Measurements from ENCODE around the gene SIT1. TPM values are rescaled to one million over a fixed set of nuclear protein-coding genes. Genes with fewer than 3 reads are reported as not detected.

Gene SIT1
- total RNA-seq, 2 donors from 2014 or later = 0.24 to 0.56 TPM

DNA sequence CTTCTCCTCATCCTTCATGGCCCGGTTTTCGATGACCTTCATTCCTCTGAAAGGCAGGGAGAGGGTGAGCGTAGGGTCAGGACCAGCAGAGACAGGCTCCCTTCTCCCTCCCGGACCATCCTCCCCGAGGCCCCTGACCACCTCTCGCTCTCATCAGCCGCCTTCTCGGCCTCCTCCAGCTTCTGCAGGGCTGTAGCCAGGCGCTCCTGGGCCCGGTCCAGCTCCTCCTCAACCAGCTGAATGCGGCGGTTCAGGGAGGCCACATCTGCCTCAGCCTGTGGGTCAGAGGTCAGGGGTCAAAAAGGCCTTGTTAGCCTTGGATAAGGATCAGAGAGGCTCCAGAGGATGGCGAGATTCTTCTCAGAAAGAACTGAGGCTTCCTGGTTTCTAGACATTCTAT, 34.8 kb upstream of the SIT1 start:
- intact Hi-C loops (cut with DNase I) = no loop called here
- DNase-seq (ENCODE audit: low spot score) = peak; percentile 70

DNA sequence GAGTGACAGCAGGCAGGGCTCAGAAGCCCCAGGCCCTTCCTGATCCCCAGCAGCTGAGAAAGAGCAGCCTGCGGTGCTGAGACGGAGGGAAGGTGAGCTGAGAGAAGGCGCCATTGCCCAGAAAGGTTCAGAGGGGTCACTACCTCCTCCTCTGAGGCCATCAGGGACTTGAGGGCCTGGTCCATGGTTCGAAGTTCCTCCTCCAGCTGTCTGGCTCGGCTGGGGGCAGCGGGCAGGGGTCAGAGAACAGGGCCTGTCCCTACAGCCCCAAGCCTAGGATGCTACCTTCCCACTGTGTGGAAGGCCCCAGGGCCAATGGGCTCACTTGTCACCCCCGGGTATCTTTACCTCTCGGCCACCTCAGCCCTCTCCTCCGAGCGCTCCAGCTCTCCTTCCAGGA, 34.2 kb upstream of the SIT1 start:
- intact Hi-C loops (cut with DNase I) = no loop called here
- DNase-seq (ENCODE audit: low spot score) = peak; percentile 53

DNA sequence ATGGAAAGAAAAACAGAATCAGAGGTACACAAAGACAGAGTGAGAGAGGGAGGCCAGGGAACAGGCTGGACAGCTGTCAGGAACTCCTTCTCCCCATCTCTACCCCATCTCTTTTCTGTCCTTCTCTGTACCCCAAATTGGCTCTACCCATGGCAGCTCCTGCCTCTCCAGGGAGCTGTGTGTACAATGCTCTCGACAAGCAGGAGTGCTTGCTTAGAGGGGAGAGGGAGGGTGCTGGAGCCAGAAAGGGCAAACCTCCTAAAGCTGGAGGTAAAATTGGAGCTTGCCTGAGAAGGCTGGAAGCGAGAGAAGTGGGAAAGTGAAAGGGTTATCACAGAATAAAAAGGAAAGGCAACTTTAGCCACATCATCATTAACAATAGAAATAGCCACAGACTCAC, 32.6 kb upstream of the SIT1 start:
- intact Hi-C loops (cut with DNase I) = no loop called here

DNA sequence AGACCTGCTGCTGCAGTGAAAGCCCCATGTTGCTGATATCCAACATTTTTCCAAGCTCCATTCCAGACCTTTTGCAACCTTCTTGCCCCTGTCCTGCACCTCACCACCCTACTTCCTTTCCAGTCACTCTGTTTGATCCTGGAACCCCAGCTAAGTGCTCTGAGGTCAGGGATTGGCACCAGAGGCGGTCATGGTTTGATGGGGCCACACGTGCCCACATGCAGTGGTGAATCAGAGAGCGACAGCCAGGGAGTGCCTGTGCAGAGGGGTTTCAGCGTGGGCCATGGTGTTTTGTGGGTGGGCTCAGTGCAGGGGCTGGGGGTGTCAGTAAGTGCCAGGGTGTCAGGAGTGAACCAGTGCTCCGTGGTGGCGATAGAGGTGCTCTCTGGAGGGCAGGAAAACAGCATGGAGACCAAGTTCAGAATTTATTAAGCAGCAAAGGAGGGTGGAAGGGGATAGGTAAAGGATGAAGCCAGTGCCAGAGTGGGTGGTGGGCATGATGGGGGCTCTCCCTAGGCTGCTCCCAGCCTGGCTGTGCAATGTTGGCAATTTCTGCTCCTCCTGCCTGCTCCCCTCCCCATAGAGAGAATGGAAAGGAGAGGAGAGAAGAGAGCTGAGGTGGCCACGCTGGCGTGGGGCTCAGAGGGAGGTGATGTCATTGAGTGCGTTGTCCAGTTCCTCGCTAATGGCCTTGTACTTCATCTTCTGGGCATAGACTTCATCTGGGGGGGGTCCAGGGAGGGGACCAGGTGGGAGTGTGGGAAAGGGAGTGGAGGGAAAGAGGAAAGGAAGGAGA, 32.0 kb upstream of the SIT1 start:
- DNase-seq (ENCODE audit: low spot score) = peak; percentile 62
- intact Hi-C loops (cut with DNase I) = no loop called here

More for the DNA sequence above, 32.6 kb upstream of the SIT1 start:
- no peak for DNase-seq (ENCODE audit: low spot score)

DNA sequence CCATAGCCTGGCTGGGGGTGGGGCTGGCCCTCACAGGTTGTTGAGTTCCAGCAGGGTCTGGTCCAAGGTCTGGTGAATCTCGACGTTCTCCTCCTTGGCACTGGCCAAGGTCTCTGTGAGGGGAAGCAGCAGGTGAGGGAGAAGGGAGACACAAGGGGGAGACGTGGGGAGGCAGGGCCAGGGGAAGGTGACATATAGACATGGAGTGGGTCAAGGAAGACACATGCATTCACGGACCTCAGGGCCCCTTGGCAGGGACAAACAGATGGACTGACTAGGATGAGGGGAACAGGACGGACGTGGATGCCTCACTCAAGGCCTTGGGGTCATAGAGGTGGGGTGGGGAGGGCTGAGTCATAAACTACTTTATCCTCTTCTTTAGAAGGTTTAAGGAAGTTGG, 31.3 kb upstream of the SIT1 start:
- DNase-seq (ENCODE audit: low spot score) = peak; percentile 77
- intact Hi-C loops (cut with DNase I) = no loop called here

DNA sequence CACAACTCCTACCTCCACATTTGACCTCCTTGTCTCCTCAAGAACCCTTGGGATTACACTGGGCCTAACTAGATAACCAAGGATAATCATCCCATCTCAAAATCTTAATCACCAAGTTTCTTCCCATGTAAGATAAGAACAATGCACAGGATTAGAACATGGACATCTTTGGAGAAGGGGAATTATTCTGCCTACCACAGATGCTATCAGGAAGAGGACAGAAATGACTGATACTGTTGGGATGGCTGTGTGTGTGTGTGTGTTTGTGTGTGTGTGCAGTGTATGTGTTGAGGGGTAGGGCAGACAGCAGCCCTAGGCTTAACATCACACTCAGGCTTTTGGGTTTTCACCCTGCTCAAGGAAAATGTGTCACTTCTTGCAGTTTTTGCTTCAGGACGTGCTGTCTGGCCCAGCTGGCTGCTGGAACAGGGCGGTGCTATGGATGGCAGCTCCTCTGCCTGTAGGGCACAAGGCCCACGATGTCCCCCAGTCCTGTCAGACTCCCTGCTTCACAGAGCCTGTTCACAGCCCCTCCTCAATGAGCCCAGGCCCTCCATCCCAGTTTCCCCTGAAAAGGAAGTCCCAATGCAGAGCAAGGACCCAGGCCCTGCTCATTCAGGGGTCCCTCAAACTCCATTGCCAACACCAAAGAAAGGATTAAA, 30.7 kb upstream of the SIT1 start:
- intact Hi-C loops (cut with DNase I) = no loop called here
- DNase-seq (ENCODE audit: low spot score) = peak; percentile 76

DNA sequence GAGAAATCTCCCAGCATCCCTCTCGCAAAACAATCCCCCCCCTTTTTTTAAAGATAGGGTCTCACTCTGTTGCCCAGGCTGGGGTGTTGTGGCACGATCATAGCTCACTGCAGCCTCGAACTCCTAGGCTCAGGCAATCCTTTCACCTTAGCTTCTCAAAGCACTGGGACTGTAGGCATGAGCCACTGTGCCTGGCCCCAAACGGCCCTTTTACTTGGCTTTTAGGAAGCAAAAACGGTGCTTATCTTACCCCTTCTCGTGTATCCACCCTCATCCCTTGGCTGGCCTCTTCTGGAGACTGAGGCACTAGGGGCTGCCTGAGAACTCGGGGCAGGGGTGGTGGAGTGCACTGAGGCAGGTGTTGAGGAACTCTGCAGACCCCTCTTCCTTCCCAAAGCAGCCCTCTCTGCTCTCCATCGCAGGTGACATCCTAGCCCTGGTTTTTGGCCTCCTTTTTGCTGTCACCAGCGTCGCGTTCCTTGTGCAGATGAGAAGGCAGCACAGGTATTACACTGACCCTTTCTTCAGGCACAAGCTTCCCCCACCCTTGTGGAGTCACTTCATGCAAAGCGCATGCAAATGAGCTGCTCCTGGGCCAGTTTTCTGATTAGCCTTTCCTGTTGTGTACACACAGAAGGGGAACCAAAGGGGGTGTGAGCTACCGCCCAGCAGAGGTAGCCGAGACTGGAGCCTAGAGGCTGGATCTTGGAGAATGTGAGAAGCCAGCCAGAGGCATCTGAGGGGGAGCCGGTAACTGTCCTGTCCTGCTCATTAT, 29.8 kb upstream of the SIT1 start:
- intact Hi-C loops (cut with DNase I) = no loop called here
- peak; percentile 59 for DNase-seq (ENCODE audit: low spot score)

DNA sequence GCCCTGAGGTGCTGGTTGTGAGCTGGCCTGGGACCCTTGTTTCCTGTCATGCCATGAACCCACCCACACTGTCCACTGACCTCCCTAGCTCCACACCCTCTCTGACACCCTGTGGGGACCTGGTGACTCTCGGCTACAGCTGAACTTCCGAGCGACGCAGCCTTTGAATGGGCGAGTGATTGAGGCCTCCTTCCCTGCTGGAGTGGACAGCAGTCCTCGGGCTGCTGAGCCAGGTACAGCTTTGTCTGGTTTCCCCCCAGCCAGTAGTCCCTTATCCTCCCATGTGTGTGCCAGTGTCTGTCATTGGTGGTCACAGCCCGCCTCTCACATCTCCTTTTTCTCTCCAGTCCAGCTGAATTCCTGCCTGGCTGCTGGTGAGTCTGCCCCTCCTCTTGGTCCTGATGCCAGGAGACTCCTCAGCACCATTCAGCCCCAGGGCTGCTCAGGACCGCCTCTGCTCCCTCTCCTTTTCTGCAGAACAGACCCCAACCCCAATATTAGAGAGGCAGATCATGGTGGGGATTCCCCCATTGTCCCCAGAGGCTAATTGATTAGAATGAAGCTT, 29.1 kb upstream of the SIT1 start:
- intact Hi-C loops (cut with DNase I) = no loop called here
- DNase-seq (ENCODE audit: low spot score) = peak; percentile 58

DNA sequence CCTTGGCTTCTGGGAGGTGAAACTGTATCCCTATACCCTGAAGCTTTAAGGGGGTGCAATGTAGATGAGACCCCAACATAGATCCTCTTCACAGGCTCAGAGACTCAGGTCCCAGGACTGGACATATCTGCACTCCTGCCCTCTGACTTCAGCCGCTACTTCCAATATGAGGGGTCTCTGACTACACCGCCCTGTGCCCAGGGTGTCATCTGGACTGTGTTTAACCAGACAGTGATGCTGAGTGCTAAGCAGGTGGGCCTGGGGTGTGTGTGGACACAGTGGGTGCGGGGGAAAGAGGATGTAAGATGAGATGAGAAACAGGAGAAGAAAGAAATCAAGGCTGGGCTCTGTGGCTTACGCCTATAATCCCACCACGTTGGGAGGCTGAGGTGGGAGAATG, 28.4 kb upstream of the SIT1 start:
- DNase-seq (ENCODE audit: low spot score) = peak; percentile 24
- intact Hi-C loops (cut with DNase I) = no loop called here

DNA sequence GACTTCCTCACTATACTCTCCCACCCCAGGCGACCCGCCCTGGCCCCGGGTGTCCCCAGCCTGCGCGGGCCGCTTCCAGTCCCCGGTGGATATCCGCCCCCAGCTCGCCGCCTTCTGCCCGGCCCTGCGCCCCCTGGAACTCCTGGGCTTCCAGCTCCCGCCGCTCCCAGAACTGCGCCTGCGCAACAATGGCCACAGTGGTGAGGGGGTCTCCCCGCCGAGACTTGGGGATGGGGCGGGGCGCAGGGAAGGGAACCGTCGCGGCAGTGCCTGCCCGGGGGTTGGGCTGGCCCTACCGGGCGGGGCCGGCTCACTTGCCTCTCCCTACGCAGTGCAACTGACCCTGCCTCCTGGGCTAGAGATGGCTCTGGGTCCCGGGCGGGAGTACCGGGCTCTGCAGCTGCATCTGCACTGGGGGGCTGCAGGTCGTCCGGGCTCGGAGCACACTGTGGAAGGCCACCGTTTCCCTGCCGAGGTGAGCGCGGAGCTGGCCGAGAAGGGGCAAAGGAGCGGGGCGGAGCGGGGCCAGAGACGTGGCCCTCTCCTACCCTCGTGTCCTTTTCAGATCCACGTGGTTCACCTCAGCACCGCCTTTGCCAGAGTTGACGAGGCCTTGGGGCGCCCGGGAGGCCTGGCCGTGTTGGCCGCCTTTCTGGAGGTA, 25.1 kb upstream of the SIT1 start:
- intact Hi-C loops (cut with DNase I) = no loop called here
- peak; percentile 82 for DNase-seq (ENCODE audit: low spot score)

DNA sequence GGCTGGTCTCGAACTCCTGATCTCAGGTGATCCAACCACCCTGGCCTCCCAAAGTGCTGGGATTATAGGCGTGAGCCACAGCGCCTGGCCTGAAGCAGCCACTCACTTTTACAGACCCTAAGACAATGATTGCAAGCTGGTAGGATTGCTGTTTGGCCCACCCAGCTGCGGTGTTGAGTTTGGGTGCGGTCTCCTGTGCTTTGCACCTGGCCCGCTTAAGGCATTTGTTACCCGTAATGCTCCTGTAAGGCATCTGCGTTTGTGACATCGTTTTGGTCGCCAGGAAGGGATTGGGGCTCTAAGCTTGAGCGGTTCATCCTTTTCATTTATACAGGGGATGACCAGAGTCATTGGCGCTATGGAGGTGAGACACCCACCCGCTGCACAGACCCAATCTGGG, 24.5 kb upstream of the SIT1 start:
- intact Hi-C loops (cut with DNase I) = no loop called here
- peak; percentile 68 for DNase-seq (ENCODE audit: low spot score)

DNA sequence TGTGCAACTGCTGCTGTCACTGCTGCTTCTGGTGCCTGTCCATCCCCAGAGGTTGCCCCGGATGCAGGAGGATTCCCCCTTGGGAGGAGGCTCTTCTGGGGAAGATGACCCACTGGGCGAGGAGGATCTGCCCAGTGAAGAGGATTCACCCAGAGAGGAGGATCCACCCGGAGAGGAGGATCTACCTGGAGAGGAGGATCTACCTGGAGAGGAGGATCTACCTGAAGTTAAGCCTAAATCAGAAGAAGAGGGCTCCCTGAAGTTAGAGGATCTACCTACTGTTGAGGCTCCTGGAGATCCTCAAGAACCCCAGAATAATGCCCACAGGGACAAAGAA, 23.3 kb upstream of the SIT1 start:
- intact Hi-C loops (cut with DNase I) = no loop called here
- no peak for DNase-seq (ENCODE audit: low spot score)

DNA sequence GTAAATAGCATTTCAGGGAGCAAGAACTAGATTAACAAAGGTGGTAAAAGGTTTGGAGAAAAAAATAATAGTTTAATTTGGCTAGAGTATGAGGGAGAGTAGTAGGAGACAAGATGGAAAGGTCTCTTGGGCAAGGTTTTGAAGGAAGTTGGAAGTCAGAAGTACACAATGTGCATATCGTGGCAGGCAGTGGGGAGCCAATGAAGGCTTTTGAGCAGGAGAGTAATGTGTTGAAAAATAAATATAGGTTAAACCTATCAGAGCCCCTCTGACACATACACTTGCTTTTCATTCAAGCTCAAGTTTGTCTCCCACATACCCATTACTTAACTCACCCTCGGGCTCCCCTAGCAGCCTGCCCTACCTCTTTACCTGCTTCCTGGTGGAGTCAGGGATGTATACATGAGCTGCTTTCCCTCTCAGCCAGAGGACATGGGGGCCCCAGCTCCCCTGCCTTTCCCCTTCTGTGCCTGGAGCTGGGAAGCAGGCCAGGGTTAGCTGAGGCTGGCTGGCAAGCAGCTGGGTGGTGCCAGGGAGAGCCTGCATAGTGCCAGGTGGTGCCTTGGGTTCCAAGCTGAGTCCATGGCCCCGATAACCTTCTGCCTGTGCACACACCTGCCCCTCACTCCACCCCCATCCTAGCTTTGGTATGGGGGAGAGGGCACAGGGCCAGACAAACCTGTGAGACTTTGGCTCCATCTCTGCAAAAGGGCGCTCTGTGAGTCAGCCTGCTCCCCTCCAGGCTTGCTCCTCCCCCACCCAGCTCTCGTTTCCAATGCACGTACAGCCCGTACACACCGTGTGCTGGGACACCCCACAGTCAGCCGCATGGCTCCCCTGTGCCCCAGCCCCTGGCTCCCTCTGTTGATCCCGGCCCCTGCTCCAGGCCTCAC, 22.6 kb upstream of the SIT1 start, which contains the start of gene CA9:
TSS of gene CA9 (plus strand) at position 797 of the 893 bp plus-strand sequence. CDS start at position 829, 32 bp downstream.
- peak; percentile 46 for DNase-seq (ENCODE audit: low spot score)
- intact Hi-C loops (cut with DNase I) = no loop called here

DNA sequence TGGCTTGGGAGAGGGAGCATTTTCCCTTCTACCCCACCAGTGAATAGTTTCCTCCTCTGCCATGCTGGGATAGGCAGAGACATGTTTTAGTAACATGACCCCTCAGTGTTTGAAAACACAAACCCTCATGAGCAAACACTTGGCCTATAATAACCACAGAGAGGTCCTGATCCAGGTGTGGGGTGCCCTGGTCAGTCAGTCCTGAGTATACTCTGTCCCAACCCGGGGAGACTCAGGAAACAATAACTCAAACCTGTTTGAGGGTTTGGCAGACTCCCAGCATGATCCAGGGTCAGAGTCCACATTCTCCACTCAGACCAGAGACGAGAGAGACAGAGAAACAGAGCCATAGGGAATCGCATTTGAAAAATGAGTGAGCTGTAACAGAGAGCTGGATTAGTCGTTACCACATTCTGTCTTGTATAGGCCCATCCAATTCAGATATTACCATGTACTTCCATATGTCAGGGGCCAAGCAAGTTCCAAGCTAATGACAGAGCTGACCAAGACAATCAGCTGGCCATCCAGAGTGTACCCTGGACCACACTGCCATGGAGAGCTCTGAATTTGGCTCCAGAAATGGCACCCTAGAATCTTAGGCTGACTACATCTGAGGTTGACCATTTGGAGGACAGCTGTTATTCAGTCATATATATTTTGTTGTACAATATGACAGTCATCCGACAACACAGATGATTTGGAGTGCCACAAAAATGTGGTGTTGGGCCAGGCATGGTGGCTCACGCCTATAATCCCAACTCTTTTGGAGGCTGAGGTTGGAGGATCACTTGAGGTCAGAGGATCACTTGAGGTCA, 18.8 kb upstream of the SIT1 start:
- no peak for DNase-seq (ENCODE audit: low spot score)
- intact Hi-C loops (cut with DNase I) = loop anchor here in 1 of 2 donors (10.0 kb wide), 1 partner anchor 145 kb away; the partner anchor contains the start of genes HINT2 and SPAG8

DNA sequence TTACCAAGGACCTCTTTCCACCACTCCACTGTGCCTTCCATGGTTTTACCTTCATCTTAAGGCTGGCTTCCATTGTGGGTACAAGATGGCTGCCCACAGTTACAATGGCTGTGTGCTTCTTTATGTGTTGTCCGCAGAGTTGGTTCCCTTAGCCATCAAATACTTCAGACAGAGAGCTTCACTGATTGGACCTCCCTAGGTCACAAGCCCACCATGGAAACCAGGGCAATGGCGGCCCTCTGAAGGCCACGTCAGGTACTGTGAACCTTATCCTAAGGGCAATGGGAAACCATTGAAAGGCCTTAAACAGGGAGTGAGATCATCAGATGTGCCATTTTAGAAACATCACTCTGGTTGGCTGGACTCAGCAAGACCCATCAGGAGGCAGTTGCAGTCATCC, 17.2 kb upstream of the SIT1 start:
- intact Hi-C loops (cut with DNase I) = loop anchor here in 1 of 2 donors (10.0 kb wide), 1 partner anchor 147 kb away; the partner anchor contains the start of genes HINT2 and SPAG8
- DNase-seq (ENCODE audit: low spot score) = no peak

DNA sequence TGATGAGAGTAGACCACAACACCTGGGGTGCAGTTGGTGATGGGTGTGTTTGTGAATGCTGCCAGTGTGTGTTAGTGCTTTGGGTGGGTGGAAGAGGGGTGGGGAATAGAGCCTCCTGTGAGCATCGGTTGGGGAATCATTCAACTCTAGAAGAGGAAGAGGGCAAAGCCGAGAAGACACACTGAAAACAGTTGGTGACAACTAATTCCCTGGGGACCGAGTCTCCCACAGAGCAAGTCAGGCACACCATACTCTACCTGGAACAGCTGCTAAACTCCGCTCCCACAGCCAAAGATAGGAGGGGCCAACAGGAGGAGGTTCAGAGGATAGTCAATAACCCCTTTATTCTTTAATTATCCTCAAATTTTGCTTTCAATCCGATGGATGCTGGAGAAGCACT, 15.8 kb upstream of the SIT1 start:
- no peak for DNase-seq (ENCODE audit: low spot score)
- intact Hi-C loops (cut with DNase I) = loop anchor here in 1 of 2 donors (10.0 kb wide), 1 partner anchor 148 kb away; the partner anchor contains the start of genes HINT2 and SPAG8

DNA sequence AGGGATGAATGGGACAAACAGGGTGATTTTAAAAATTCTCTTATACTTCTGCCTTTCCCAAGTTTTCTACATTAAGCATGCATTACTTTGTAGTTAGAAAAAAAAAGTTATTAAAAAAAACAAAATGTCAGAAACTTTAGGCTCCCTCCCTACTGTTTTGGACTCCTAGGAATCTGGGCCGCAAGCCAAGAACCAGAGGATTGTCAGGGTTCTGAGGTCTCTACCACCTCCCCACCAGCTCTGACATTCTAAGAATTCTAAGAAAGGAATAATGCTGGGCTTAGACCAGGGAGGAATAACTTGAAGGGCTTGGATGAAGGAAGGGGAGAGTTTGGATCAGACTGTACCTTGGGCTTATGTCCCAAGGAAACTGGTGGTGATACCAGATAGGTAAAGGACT, 15.3 kb upstream of the SIT1 start:
- DNase-seq (ENCODE audit: low spot score) = no peak
- intact Hi-C loops (cut with DNase I) = loop anchor here in 1 of 2 donors (10.0 kb wide), 1 partner anchor 149 kb away; the partner anchor contains the start of genes HINT2 and SPAG8
